Measurements from ENCODE around the gene ODAD4.

The ODAD4 gene

DNA sequence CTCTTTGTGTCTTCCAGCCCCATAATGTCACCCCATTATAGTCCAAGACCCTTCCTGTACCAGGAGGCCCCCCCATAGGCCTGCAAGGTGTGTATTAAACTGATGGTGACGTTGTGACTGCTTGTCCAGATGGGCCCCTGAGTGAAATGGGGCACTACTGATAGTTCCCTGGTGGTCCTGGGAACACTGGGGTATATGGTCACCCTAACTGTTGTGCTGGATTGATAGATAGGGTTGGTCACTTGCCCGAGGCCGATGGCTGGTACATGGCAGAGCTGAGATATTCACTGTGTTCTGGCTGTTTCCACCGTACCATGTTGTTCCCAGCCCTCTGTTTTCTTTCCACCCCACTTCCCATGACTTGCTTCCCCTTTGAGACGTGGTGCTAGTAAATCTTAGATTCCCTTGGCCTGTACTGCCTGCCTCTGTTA, 40.5 kb downstream of the ODAD4 start:
- DNase-seq (ENCODE audit: low read depth): no peak

GRCh38 chr17:41971721-41972523, 41.5 kb downstream of the ODAD4 start:
- no peak for DNase-seq (ENCODE audit: low read depth)

- no peak for DNase-seq (ENCODE audit: low read depth)
These were observed 42.4 kb downstream of the ODAD4 start for GRCh38 chr17:41972571-41973407.

- DNase-seq (ENCODE audit: low read depth): no peak
These were observed 43.0 kb downstream of the ODAD4 start for GRCh38 chr17:41973408-41973811.

DNA sequence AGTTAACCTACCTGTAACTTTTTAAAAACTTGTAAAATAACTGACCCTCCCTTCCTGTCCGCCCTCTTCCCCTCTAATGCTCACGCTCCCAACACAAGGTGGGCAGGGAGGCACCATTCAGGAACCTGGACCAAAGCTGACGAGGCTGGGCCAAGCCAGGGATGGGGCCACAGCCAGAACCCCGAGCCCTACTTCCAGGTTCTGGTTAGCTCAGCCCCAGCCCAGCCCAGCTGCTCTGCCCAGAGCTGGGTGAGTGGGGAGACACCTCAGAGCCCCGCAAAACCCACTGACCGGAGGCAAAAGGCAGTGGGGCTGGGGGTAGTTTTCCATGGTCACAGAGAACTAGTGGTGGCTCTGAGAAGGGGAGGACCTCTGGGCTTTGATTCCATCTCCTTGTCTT, 43.6 kb downstream of the ODAD4 start:
- DNase-seq (ENCODE audit: low read depth): no peak

- DNase-seq (ENCODE audit: low read depth): no peak
These were observed 44.2 kb downstream of the ODAD4 start for GRCh38 chr17:41974658-41975057.

- DNase-seq (ENCODE audit: low read depth): no peak
These were observed 45.0 kb downstream of the ODAD4 start for GRCh38 chr17:41975099-41976083.

- DNase-seq (ENCODE audit: low read depth): no peak
These were observed 45.8 kb downstream of the ODAD4 start for GRCh38 chr17:41976142-41976768.

GRCh38 chr17:41977991-41978390, 47.6 kb downstream of the ODAD4 start:
- no peak for DNase-seq (ENCODE audit: low read depth)

DNA sequence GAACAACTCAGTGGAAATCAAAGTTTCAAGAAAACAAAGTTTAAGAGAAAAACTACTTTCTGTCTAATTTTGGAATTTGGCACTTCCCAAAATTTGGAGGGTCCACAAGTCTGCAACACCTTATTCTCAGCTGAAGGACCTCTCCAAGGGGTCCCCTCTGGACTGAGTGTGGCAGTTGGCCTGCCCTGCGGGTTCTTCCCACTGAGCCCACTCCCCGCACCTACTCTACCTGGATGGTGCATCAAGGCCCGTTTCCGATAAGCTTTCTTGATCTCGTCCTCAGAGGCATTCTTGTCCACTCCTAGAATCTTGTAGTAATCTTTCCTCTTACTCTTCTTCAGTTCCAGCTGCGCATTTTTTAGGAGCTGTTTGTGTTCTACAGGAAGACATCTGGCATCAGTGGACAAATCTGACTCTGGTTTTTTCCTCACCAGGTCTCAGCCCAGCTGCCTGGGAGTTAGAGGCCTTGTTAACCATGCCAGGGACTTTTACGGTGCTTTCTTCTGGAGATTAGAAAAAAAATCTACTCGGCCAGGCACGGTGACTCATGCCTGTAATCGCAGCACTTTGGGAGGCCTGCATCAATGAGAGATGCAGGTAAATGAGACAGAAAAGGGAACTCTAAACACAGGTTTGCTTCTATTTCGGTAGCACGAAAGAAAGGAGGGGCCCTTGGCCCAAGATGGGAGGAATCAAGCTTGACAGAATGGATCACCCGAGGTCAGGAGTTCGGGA, 51.8 kb downstream of the ODAD4 start:
- DNase-seq (ENCODE audit: low read depth): no peak

- no peak for DNase-seq (ENCODE audit: low read depth)
These were observed 54.0 kb downstream of the ODAD4 start for GRCh38 chr17:41984454-41984853.

DNA sequence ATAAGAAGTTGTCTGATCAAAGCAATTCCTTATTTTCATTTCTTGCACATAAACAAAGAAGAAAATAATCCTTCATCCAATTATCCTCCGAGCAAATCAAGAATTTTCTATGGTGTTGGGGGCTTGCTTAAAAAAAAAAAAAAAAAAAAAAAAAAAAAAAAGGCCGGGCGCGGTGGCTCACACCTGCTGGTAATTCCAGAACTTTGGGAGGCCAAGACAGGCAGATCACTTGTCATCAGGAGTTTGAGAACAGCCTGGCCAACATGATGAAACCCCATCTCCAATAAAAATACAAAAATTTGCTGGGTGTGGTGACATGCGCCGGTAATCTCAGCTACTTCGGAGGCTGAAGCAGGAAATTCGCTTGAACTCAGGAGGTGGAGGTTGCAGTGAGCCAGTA, 55.5 kb downstream of the ODAD4 start:
- no peak for DNase-seq (ENCODE audit: low read depth)

GRCh38 chr17:41986634-41987033, 56.2 kb downstream of the ODAD4 start:
- DNase-seq (ENCODE audit: low read depth): no peak

DNA sequence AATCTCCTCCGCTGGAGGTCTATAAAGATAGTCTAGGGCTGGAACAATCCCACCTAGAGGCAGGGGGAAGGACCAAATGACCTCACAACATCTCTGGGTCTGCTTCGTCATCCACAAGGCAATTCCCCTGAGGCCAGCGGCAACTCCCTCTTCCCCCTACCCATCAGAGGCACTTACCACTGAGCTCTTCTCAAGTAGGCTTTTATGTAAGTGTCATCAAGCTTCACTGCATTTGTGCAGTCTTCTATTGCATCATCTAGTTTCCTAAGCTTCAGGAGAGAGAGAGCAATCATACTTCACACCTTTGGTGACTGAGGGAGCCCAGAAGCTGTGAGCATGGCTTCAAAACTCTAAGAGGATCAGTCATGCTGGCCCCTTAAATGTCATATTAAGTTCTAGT, 57.2 kb downstream of the ODAD4 start:
- no peak for DNase-seq (ENCODE audit: low read depth)

DNA sequence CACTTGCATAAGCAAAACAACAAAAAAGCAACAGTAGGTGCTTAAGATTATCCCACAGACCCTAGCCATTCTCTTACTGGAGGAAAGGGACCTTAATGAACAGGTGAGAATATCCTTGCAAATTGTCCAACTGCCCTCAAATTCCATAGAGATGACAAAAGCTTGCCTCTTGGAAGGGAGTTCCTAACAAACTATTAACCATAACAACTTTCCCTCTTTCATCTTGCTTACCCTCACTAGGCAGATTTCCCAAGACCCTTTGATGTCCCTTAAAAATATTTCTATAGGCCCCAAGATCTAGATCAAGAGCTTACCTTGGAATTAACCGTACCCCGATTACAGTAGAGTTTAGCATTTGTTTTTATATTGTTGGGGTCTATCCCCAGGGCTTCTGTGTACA, 58.0 kb downstream of the ODAD4 start:
- DNase-seq (ENCODE audit: low read depth): no peak

DNA sequence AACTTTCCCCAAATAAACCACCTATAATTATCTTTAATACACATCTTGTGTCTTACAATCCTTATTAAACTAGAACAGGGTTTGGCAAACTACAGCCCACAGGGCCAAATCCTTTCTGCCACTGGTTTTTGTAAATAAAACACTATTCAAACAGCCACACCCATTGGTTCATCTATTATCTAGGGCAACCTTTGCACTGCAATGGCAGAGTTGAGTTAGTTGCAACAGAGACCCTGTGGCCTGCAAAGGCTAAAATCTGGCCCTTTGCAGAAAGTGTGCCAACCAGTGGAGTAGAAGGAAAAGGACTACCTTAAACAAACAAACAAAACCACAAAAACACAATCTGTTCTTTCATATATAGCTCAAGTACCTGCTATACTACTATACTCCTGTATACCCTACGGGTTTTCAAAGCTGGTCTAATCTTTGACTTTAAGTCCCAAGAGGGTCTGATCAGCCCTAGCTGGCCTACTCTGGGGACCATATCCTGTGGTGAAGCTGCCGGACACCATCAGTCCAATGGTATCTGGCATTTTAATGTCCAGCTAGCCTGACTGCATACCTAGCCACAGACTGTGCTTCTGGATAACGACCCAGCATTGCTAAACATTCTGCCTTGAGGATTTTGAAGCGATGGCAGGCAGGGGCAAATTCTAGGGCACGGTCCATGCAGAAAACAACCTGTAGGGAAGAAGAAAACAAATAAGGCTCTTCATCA, 59.4 kb downstream of the ODAD4 start:
- DNase-seq (ENCODE audit: low read depth): no peak

- no peak for DNase-seq (ENCODE audit: low read depth)
These were observed 62.2 kb downstream of the ODAD4 start for GRCh38 chr17:41992576-41992975.

GRCh38 chr17:41996855-41997164, 66.4 kb downstream of the ODAD4 start:
- no peak for DNase-seq (ENCODE audit: low read depth)

GRCh38 chr17:41998497-41998896, 68.1 kb downstream of the ODAD4 start:
- no peak for DNase-seq (ENCODE audit: low read depth)

DNA sequence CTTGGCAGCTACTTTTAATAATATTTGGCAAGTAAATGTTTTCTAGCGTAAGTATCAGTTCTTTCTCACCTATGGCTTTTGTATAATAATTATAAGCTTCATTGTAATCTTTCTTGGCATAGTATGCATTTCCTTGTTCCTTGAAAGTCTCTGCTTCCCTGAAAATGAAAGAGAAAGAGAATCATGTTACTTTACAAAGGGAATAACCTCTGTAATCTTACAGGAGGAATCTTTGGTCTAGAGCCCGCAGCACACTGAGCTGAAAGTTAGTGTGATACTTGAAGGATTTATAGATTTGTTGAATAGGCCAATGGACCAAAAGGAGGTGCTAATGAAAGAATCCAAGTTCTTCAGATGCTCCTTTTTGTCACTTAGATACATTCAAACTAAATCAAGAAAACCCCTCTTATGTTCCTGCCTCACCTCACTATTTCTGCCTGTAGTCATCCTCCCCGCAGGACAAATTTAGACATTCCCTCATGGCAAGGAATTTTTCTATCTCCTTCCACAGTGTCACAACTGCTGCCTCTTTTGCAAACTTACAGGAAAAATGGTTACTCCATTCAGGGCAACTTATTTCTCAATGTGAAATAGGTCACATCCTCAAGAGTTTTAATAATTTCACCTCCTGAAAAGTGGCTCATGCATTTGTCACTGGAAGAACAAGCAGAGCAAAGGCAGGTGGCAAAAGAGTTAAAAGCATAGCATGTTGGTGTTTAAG, 70.2 kb downstream of the ODAD4 start:
- no peak for DNase-seq (ENCODE audit: low read depth)

All from T-helper 22 cell (primary cell).